NK-92 (cell line): Measurements from ENCODE around the gene LEAP2.

Experiments used
- DNase-seq: peaks from one replicate; lab custom pipeline; 2025; ENCODE audit not compliant: unreplicated experiment; lab: John Stamatoyannopoulos, UW

The LEAP2 gene

GRCh38 chr5:132873119-132873929, at the start of gene LEAP2:
Gene LEAP2, plus strand, starts transcription at chr5:132873668. Its CDS starts 27 bp downstream, at chr5:132873695.
- no peak for DNase-seq

- DNase-seq = no peak
Measured at GRCh38 chr5:132824426-132824825, 49.0 kb upstream of the LEAP2 start.

GRCh38 chr5:132825033-132825833, 48.2 kb upstream of the LEAP2 start:
- no peak for DNase-seq

- DNase-seq = no peak
Measured at GRCh38 chr5:132825834-132826391, 47.6 kb upstream of the LEAP2 start.

GRCh38 chr5:132826424-132827082, 46.9 kb upstream of the LEAP2 start:
- DNase-seq = no peak

- no peak for DNase-seq
Measured at GRCh38 chr5:132827943-132828673, 45.4 kb upstream of the LEAP2 start.

GRCh38 chr5:132828846-132829494, 44.5 kb upstream of the LEAP2 start:
- no peak for DNase-seq

GRCh38 chr5:132829742-132830435, 43.6 kb upstream of the LEAP2 start:
- no peak for DNase-seq

GRCh38 chr5:132830436-132831094, 42.9 kb upstream of the LEAP2 start, which contains the start of gene SHROOM1:
Gene SHROOM1, minus strand, starts transcription at chr5:132830647. Its CDS starts 4,507 bp downstream, at chr5:132826140.
- DNase-seq = no peak

- no peak for DNase-seq
Measured at GRCh38 chr5:132831095-132831860, 42.2 kb upstream of the LEAP2 start.

GRCh38 chr5:132832612-132833011, 40.9 kb upstream of the LEAP2 start:
- no peak for DNase-seq

GRCh38 chr5:132834057-132834456, 39.4 kb upstream of the LEAP2 start:
- no peak for DNase-seq

- DNase-seq = no peak
Measured at GRCh38 chr5:132836852-132837251, 36.6 kb upstream of the LEAP2 start.

GRCh38 chr5:132837868-132838267, 35.6 kb upstream of the LEAP2 start:
- no peak for DNase-seq

- DNase-seq = no peak
Measured at GRCh38 chr5:132838516-132839282, 34.8 kb upstream of the LEAP2 start.

- no peak for DNase-seq
Measured at GRCh38 chr5:132839426-132840301, 33.8 kb upstream of the LEAP2 start.
